Fibroblast of lung (primary cell): Measurements from ENCODE around the gene SLC12A1.

Experiments used
- EZH2 ChIP-seq: IDR thresholded peaks from 2 replicates; pipeline ENCODE4 v1.5.1; 2012; ENCODE audit warnings: low read length, control low read depth, mild to moderate bottlenecking; ENCODE audit errors: missing control alignments
- TF ChIP-seq, protein P1 (sequence below), 2 donors: IDR thresholded peaks in 1 of 2; conservative IDR thresholded peaks in 1 of 2; 1 replicate in 1 of 2; 2 replicates in 1 of 2; pipeline ENCODE4 v1.5.1; 2011 to 2012; ENCODE audit warnings: low read length in 2 of 2, control low read depth in 1 of 2, inconsistent platforms in 1 of 2, low read depth in 1 of 2, mild to moderate bottlenecking in 1 of 2

DNA sequence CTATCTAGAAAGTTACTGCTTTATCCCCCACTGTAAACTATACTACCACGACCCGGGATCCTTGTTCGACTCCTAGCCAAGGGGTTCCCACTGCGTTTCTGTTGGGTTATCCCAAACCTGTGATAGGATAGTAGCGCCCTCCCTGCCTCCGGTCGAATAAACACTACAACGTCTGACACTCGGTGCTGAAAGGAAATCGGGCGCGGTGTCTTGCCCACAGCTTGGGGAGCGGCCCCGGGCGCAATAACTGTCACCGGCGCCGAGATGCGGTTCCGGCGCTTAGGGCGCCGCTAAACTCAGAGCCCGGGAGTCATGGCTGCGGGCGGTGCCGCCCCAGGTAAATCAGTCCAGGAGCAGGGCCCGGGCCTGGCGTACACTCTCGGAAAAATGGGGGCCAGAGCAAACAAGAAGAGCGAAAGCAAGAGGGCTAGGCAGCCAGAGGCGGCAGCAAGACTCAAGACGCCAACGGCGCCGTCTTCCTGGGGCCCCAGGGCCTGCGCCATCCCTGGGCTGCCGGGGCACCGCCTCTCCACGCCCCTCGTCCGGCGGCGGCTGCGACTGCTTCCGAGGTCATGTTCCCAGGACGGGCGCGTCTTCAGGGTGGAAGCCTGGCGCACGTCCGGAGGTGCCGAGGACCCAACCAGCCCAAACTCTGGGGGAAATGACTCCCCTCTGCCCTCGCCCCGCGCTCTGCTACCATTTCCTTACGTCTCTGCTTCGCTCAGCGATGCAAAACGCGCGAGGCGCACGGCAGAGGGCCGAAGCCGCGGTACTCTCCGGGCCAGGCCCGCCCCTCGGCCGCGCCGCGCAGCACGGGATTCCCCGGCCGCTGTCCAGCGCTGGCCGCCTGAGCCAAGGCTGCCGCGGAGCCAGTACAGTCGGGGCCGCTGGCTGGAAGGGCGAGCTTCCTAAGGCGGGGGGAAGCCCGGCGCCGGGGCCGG lies 125.0 kb downstream of the SLC12A1 start, which contains the start of gene DUT:
- TF ChIP-seq, protein P1, sequence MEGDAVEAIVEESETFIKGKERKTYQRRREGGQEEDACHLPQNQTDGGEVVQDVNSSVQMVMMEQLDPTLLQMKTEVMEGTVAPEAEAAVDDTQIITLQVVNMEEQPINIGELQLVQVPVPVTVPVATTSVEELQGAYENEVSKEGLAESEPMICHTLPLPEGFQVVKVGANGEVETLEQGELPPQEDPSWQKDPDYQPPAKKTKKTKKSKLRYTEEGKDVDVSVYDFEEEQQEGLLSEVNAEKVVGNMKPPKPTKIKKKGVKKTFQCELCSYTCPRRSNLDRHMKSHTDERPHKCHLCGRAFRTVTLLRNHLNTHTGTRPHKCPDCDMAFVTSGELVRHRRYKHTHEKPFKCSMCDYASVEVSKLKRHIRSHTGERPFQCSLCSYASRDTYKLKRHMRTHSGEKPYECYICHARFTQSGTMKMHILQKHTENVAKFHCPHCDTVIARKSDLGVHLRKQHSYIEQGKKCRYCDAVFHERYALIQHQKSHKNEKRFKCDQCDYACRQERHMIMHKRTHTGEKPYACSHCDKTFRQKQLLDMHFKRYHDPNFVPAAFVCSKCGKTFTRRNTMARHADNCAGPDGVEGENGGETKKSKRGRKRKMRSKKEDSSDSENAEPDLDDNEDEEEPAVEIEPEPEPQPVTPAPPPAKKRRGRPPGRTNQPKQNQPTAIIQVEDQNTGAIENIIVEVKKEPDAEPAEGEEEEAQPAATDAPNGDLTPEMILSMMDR (conservative IDR thresholded peaks at IDR 0.05 in 1 of 2, IDR thresholded peaks at IDR 0.05 in 1 of 2; ENCODE audit: low read depth in 1 of 2, low read length in 2 of 2) = peak in 1 of 2 donors; percentile 6
- no peak for TF ChIP-seq EZH2
